Inflammatory macrophage treated with lipopolysaccharide for 1 hour (primary cell): ENCODE measurements around the gene CFAP45.

Experiments
- DNase-seq, 2 donors: peaks; one replicate each; pipeline ENCODE4 v3.0.0-alpha.2; 2020 to 2022

Gene CFAP45

GRCh38 chr1:159823406-159823805, 76.6 kb downstream of the CFAP45 start:
- no peak for DNase-seq
